Muscle of back (tissue), 11 donors: ENCODE measurements around the gene HYDIN. TPM values are rescaled to one million over a fixed set of nuclear protein-coding genes. Genes with fewer than 3 reads are reported as not detected.
"Not testable (repeated sequence)": the region's sequence is repeated elsewhere in the genome, so short reads cannot be mapped to it uniquely, and the experiment has no call there.

Source experiments
- DNase-seq, 3 donors: peaks; one replicate each; pipeline versions ENCODE4 v3.0.0 to v3.0.0-alpha.2; 2013
- polyA plus RNA-seq, 10 donors: library from polyadenylated mRNA; unstranded; fragments of 120-200 nt; gene quantifications; one replicate each; pipeline ENCODE4 v1.2.1, GENCODE V29; 2013; ENCODE audit not compliant: insufficient read length in 10 of 10

The HYDIN gene
- polyA plus RNA-seq, 10 donors, result 0.60 to 4.9 (median 1.6) TPM

DNA sequence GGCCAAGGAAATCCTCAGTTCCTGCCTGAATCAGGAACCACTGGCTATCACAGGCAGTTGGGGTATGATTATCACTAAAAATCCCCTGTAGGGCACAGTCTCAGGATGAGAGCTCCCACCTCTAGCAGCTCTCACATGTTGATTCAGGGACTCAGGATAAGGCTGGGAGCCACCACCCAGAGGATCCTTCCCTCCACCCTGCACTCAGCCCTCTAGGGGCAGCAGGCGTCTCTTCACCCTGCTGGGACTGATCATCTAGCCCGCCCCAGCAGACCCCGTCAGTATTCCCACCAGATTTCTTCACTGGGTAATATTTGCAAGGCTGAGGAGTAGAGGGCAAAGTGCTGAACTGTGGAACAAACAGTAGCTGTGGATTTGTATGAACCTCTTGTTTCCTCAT lies 224.0 kb downstream of the HYDIN start:
- not testable (repeated sequence) for DNase-seq

DNA sequence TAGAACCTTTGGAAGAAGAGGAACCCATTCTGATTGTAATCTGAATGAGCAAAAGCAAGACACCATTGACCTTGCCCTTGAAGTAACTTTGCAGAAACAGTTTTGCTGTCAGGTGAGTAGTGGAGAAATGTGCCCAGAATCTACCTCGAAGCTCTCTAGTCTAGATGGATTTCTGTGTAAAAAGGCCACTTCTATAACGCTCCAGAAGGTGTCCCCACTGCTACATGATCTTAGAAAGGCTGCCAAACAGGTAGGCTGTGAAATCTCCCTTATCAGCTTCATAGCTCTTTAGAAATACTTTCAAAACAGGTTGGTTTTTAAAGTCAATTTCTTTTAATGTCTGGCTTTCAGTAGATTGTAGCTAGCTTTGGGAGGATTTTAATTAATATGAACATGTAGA lies 230.8 kb downstream of the HYDIN start:
- peak in 1 of 3 donors; percentile 7 for DNase-seq

DNA sequence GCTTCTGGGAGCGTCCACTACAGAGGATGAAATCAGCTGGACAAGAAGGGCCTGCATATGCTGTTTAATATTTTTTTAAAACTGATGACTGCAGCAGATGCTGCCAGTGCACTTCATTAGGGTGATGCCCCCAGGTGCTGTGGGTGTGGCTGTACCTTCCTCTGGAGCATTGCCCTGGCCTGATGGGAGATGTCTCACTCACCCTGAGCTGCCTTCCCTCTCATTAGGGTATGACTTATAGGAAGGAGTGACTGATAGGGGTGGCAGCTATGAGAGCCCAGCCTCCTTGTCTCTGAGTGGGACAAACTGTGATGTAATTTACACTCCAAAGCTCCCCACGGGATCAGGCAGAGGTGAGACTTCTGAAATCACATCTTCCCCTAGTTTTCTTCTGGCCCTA lies 234.7 kb downstream of the HYDIN start:
- DNase-seq, result not testable (repeated sequence)

DNA sequence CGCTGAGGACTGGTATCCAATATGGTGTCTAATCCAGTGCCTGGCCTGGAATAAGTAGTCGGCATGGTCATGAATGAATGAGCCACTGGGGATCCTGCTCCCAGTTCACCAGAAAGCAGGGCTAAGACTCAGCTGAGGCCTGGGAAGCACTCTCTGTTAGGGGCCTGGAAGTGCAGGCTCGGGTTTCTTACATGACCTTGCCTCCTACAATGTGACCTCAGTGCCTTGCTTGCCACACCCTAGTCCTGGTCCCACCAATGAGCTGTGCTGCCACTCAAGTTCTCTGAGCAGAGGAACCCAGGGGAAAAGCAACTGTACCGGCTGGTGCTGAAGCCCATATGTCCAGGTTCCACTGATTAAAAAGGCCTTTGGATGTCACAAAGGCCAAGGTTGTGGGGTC lies 238.0 kb downstream of the HYDIN start:
- DNase-seq, result not testable (repeated sequence)

DNA sequence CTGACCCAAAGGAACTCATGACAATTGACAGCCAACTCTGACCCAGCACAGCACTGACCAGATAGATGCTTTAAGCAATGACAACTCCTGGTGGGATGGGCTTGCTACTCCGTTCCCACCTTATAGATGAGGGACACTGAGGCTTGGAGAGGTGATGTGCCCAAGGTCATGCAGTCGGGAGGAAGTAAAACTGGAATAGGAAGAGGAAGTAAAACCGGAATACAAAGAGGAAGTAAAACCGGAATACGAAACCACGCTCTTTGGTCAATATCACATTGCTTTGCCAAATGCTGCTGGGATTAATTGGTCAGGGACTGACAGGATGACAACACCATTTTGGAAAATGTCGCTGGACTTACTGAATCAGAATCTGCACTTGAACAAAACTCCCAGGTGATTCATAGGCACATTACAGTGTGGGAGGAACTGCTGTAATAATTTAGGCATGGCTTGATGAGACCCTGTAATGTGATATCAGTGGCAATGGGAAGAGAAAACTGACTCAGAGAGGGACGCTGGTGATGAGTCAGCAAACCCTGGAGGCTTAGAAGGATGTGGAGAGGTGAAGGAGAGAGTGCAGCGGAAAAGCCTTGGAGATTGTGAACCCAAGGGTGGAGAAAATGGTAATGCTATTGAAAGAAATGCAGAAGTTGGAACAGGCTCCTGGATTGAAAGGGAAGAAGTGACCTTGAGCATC lies 243.4 kb downstream of the HYDIN start:
- DNase-seq, result not testable (repeated sequence)

DNA sequence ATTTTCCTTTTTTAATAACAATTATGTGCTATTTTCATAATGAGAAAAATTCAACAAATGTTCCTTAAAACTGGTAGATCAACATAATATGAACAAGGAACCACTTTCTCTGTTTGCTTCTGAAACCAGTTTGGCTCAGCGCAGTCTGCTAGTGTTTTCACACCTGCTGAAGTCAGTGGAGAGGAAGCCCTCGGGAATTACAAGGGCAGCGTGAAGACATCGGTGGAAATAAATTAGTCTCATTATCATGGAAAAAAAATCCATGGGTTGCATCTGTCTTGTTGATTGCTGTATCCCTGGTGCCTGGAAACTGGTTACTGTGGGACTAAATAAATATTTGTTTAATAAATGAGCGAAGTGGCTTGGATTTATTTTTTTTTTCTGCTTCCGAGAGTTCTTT lies 245.8 kb downstream of the HYDIN start:
- not testable (repeated sequence) for DNase-seq

DNA sequence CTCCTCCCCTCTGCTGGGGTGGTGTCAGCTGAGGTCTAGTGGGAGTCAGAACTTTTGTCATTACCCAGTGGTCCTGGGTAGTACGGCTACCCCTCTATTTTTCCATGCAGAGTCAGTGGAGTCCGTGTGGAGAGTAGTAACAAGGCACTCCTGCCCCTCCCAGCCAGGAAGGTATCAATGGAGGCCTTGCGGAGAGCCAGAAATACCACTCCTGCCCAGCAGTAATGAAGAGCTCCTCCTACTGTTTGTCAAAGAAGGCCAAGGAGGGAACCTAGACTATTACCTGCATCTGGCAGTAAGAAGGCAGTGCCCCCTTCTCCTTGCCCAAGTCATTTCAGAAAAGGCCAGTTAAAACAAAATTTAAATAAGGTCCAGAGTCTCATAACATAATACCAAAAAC lies 262.2 kb downstream of the HYDIN start:
- not testable (repeated sequence) for DNase-seq

DNA sequence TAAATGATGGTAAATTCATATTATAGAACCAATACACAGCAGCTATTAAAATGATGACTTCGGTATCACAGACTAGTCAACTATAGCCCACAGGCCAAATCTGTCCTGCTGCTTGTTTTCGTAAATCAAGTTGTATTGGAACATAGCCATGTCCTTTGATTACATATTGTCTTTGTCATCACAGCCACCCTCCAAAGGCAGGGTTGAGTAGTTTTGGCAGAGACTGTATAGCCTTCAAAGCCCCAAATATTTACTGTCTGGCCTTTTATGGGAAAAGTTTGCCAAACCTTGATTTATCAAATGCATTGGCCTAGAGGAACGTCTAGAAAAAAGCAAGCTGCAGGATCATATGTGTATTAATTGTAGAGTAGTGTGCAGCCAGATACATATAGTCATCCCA lies 270.4 kb downstream of the HYDIN start:
- not testable (repeated sequence) for DNase-seq

DNA sequence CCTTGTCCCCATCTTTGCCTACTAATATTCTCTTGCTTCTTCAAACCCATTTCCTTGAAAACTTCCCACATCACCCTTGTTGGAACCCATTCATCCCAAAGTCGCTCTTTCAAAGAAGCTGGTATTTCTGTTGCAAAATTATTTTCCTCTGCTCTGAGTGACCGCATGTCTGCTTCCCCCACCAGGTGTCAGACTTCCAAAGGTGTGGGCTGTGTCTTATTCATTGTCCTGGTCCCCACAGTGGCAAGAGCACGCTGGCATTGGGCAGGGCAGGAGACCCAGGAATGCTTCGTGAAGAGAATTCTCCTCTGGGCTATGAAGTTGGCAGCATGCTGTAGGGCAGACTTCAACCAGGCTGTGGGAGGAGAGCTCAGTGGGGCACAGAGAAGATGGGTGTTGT lies 275.6 kb downstream of the HYDIN start:
- DNase-seq, result not testable (repeated sequence)

DNA sequence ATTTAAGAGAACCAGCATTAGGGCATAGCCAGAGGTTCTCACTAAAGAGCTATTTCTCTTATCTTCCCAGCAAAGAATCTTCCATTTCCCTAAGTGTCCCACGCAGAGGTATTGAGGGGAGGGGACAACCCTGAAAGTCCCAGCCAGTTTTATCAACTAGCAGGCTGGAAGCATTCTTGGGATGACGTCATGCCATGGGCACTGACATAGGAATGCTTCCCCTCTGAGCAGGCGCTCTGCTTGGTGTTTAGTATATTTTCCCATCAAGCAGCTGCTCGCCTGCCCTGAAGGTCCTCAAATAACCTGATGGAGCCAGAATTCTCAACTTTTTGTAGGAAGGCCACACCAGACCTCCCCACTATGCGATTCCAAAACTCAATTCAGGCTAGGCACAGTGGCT lies 276.7 kb downstream of the HYDIN start:
- DNase-seq, result not testable (repeated sequence)

DNA sequence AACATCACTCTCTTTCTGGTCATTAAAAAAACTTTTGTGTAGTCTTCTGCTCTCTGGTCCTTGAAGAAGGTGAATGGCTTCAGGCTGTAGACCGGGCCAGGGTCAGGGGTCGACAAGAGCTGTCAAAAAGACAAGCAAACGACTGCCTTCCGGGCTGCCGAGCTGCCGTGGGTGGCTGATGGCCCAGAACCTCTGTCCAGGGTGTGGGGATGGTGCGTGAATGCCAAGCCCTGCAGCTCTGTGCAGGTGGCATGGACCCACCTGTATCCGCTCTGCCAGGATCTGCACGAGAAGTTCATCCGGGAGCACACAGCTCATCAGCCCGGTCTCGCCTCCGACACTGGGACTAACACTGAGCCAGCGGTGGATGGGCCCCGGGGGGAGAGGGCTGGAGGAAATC lies 287.0 kb downstream of the HYDIN start:
- DNase-seq, result not testable (repeated sequence)

DNA sequence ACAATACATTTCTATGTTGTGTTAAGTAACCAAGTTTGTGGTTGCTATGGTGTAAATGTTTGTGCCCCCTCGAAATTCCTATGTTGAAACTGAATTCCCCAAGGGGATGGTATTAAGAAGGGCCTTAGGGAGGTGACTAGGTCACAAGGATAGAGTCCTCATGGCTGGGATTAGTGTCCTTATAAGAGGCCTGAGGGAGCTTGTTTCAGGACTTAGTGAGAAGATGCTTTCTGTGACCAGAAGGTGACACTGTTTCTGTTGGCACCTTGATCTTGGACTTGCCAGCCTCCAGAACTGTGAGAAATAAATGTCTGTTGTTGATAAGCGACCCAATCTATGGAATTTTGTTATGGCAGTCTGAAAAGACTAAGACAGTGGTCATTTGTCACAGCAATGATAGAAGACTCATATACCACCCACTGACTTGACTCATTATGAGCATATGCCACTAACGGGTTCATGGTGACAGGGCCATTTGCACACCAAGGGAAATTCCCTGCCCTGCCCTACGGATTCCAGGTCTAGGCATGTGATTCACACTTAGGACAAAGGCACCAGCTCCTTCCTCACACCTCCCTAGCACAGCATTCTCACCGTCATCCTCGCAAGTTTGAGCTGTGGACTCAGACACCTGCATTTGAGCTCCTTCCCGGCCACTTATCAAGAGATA lies 290.7 kb downstream of the HYDIN start:
- DNase-seq, result not testable (repeated sequence)

DNA sequence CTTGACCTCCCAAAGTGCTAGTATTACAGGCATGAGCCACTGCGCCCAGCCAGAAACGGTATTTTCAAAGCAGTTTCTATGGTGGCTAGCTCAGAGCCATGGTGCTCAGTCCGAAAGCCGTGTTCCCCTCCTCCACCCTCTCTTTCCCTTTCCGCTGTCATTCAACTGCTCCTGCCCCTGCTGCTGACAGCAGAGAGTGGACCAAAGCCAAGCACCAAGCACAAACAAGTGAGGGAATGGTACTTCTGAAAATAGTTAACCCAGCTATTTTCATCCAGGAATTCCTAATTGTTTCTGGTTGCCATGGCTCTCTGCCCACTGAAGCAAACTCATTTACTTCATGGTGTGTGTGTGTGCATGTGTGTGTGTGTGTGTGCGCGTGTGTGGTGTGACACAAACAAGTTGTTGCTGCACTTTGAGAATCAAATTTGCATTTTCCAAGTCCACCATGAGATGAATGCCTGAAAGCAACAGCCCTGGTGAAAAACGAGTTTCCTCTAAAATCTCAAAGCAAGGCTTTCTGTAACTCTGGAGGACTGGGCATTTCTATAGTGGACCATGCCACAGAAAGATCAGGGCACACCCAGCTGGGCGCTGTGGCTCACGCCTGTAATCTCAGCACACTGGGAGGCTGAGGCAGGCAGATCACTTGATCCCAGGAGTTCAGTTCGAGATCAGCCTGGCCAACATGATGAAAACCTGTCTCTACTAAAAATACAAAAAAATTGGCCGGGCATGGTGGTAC lies 293.6 kb downstream of the HYDIN start:
- DNase-seq, result not testable (repeated sequence)

DNA sequence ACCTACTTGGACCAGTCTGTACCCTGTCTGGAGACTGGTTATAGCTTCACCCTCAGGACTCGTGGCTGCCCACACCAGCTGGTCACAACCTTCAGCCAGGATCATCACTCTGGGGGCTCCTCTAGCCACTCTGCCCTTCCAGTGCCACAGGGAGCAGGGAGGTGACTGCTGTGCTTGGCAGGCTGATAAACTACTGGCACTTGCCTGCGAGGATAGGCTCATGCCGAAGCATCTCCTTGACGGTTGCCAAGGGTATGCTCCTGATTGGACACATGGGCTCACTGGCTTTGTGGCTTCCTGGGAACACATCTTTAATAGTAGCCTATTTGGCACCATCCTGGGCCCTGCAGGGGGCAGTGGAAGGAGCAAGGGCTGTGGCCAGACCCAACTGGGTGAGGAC lies 295.2 kb downstream of the HYDIN start:
- not testable (repeated sequence) for DNase-seq

DNA sequence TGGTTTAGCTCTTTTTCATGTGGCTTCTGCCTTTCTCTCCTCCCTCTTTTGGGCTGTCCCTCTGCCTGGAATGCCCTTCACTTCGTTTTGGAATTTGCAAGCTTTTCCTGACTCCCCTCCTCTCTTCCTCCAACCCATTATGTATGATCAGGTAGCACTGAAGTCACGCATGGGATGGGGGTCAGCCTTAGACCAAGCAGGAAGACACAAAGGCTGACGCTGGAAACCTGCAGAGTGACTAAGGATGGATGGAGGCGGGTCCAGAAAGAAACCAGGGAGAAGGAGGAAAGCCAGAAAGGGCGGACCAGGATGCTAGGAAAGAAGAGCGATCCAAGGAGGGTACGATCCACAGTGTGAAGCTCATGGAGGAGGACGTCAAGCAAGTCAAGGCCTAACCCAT lies 296.8 kb downstream of the HYDIN start:
- DNase-seq, result not testable (repeated sequence)

- not testable (repeated sequence) for DNase-seq
Measured at GRCh38 chr16:70930757-70931156, 299.8 kb downstream of the HYDIN start.

- peak; percentile 18 to 71 (median 24) for DNase-seq
Measured at GRCh38 chr16:70922164-70922563, 308.4 kb downstream of the HYDIN start.

DNA sequence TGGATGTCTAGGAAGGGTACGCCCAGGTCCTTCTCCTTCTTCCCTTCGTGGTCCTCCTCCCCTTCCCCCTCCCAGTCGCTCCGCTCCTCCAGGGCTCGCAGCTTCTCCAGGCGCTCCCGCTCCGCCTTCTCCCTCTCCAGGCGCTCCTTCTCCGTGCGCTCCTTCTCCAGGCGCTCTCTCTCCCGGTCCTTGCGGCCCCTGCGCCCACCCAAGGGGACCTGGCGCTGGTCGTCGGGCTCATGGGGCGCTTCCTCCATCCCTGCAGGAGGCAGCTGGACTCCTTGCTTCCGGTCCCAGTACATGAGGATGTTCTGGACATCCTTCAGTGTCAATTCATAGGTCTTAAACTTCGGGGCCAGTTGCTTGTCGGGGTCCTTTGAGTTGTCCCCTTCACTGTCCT lies 309.9 kb downstream of the HYDIN start:
- not testable (repeated sequence) for DNase-seq

GRCh38 chr16:70888208-70888607 lies 342.3 kb downstream of the HYDIN start:
- DNase-seq, result not testable (repeated sequence)

DNA sequence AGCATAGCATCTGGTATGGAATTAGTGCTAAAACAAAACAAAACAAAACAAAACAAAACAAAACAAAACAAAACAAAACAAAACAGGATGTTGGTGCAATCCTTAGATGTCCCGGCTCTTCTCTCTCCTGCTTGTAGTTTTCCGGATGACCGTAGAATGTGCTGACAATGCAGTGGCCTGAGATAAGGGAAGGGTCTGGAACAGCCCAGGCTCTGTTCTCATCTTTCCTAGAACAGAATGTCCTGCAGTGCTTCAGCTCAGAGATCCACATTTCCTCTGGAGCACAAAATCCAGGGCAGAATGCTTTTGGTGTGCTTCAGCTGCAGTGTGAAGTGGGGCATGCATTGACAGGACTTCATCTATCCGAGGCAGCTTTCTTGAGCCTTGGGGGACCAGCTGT lies 345.9 kb downstream of the HYDIN start:
- not testable (repeated sequence) for DNase-seq

DNA sequence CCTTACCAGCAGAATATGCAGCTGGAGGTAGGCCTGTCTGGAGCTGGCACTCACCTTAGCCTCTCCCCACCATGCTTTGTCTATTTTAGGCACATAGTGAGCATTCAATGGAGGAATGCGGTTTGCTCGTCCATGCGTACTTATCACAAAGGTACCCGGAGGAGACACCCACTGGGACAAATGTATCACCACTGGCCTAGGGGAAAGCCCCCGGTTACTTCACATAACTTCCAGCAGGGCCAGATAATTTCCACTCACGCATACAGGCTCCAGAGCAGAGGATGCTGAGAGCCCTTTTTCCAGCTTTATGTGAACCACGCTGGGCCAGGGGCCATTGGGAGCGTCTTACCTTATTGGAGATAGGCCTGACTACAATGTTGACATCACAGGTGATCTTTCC lies 348.2 kb downstream of the HYDIN start:
- DNase-seq, result not testable (repeated sequence)

DNA sequence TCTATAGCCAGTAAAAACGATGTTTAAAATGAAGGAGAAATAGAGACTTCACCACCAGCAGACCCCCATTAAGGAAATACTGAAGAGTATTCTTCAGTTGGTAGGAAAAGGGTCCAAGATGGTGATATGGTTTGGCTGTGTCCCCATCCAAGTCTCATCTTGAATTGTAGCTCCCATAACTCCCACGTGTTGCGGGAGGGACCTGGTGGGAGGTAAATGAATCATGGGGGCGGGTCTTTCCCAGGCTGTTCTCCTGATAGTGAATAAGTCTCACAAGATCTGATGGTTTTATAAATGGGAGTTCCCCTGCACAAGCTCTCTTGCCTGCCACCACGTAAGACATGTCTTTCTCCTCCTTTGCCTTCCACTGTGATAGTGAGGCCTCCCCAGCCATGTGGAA lies 352.6 kb downstream of the HYDIN start:
- DNase-seq, result not testable (repeated sequence)

- not testable (repeated sequence) for DNase-seq
Measured at GRCh38 chr16:70876442-70876841, 354.1 kb downstream of the HYDIN start.
